Embryonic facial prominence (tissue), 1 donor: ENCODE data around the gene ALKBH4.
"Not testable (repeated sequence)": the region's sequence is repeated elsewhere in the genome, so short reads cannot be mapped to it uniquely, and the experiment has no call there.

ENCODE experiments used
- DNase-seq: peaks from one replicate; pipeline ENCODE4 v3.0.0-alpha.2; 2016; ENCODE audit errors: extremely low spot score

Gene ALKBH4

DNA sequence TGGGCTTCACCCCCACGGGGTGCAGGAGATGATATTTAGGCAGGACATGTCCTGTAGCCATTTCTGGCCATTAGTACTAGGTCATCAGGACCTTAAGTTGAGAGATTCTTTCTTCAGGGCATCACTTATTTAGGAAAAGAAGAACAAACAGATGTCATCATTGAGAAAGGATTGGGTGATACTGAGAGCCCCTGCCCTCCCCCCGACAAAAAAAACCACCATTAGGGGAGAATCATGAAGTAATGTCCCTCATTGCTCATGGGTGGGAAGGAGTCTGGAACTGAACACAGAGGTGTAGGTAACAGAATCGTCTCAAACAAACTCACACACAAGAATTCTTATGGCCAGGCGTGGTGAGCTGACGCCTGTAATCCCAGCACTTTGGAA is 37.7 kb downstream of the ALKBH4 start:
- DNase-seq: no peak

DNA sequence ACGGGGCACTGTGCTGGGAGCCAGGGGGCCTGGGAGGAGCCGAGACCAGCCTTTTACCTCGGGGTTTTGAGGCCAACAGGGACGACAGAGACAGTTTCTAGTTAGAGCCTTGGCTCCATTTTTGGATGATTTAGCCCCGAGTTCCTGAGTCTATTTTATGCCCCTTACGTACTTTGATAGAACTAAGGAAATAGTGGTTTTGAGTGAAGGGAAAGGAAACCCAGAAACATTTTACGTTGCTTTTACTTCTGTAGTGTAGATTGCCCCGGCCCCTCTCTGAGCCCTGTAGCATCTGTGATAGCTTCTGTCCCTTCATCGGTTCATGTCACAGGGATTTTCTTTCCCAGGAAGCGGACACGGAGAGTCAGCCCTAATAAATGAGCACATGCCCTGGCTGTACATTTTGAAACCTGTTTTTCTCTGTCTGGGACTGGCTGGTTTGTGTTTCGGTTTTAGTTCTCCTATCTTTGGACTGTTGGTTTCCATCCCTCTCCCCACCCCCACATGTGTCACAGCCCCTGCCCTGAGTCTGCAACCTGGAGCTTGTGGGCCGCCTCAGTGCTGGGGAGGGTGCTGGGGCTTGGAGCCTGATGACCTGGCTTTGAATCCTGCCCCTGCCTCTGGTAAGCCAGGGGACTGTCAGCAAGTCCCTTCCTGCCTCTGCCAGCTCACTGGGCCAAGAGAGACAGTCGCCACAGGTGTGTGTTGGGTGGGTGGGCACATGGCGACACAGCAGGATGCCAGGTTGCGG is 38.2 kb downstream of the ALKBH4 start:
- DNase-seq: no peak

DNA sequence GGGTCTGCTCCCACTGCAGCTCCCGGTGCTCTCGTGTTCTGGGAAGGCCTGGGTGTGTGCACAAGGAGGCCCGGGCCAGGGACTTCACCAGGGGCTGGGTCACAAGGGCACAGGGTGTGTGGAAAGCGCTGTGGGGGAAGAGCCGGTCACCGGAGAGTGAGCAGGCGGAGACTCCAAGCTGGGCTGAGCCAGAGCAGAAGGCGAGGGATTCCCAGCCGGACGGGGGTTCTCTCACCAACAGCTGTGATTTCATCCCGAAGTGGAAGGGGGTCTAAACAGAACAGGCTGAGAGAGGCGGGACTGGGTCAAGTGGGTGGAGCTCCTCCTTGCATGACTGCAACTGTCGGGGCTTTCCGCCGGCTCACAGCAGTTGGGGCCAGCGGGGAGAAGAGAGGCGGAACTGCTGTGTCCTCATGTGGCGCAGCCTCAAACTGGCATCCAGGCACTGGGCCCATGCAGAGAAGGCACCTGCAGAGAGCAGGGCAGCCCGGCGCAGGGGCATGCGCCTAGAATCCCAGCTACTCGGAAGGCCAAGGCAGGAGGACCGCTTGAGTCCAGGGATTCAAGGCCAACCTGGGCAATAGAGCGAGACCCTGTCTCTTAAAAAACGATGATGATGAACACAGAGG is 38.9 kb downstream of the ALKBH4 start:
- DNase-seq: no peak

DNA sequence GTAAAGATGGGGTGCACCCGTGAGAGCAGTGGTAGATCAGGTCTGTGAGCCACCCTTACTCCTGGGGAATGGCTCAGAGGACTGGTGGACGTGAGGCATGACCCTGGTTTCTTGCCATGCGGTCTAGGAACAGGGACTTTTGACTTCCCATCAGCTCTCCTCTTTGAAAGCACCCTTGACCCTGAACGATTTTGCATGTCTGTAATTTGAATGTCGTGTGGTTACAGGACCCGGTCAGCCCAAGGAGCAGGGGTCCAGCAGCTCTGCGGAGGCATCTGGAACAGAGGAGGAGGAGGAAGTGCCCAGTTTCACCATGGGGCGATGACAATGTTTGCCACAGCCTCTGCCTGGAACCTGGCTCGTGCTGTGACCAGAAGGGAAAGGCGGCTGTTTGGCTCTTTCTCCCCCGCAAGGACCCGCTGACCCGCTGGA is 39.9 kb downstream of the ALKBH4 start:
- no peak for DNase-seq

DNA sequence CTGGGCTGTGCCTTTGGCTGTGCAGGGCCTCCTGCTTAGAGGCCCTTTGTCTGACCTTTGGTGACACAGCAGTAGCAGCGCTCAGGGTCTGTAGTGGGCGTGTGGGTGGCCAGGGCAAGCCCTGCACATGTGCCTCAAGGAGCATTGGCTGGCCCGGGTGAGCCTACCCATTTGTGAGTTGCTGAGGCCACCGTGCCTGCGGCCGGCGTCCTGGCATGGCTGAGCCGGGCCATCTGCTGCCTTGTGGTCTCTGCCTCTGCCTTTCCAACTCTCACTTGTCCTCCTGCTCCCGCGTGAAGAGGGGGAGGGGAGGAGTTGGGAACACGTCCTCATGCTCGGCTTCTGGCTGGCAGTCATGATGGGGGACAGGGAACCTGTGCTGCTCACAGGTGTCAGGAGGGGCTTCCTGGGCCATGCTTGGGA is 40.5 kb downstream of the ALKBH4 start:
- no peak for DNase-seq

DNA sequence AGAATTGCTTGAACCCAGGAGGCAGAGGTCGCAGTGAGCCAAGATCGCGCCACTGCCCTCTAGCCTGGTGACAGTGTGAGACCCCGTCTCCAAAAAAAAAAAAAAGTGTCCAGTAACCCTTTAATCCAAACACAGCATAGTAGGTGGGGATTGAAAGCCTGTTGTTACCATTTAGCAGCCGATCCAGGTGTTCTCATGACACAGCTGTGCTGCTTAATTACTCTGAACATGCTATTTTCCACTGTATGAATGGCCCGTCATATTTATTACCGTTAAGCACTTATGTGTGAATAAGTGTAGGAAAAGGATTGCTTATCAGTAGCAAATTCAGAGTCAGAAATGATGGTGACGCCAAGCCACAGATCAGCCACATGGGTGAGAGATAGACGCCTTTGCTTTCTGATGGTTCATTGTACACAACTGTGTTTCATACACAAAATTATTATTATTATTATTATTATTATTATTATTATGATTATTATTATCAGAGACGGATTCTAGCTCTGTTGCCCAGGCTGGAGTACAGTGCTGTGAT is 42.9 kb downstream of the ALKBH4 start:
- DNase-seq: no peak

DNA sequence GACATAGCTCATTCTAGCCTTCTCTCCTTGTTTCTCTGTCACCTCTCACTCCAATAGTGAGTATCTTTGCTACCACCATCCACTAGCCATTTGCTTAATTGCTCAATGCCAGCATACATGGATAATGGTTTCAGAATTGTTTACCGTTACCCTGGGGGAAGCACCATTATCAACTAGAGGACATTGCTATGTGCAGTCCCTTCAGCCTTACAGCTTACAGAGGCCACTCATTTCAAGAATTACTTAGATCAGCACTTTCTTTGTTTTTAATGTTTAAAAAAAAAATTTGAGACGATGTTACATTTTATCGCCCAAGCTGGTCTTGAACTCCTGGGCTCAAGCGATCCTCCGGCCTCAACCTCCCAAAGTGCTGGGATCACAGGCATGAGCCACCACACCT is 46.1 kb downstream of the ALKBH4 start:
- no peak for DNase-seq

DNA sequence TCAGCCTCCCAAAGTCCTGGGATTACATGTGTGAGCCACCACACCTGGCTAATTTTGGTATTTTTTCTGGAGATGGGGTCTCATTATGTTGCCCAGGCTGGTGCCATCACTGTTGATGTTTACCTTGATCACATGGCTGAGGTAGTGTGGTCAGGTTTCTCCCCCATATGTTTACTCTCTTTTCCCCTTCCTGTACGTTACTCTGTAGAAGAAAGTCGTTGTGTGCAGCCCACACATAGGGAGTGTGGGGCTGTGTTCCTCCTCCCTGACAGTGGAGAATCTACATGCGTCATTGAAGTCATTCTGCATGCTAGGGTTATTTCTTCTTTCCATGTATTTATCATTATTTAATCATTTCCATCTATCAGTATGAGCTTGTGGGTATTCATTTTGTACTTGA is 47.6 kb downstream of the ALKBH4 start:
- no peak for DNase-seq

DNA sequence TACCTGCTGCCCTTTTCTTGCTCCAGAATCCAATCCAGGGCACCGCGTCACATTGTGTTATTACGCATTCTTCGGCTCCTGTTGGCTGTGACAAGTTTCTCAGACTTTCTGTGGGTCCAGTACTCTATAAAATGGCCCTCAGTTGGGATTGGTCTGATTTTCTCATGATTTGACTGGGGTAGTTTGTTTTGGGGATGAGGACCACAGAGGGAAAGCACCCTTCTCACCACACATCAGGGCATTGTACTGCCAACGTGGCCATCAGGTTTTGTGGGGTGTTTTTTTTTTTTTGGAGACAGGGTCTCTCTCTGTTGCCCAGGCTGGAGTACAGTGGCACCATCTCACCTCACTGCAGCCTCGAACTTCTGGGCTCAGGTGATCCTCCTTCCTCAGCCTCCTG is 48.3 kb downstream of the ALKBH4 start:
- no peak for DNase-seq

DNA sequence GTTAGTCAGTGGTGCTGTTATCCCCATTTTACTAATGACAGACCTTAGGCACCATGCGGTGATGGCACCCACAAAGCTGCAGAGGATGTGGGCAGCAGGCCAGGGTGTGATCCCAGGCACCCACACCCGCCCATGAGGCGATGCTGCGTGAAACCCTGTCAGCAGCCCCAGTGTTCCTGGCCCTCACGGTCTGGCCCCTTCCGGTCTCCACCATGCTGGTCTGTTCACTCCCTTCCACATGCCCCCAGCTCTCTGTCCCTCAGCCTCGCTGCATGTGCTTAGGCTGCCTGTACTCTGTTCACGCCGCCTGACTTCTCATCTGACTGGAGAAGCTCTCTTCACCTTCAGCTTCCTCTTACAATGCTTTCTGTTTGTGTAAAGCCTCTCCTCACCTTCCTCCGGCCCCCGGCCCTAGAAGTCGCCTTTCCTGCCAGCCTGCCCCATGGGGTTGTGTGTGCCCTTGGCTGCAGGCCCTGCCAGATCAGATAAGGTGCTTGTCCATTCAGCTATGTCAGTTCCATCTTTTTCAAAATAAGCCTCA is 48.9 kb downstream of the ALKBH4 start:
- DNase-seq: no peak

DNA sequence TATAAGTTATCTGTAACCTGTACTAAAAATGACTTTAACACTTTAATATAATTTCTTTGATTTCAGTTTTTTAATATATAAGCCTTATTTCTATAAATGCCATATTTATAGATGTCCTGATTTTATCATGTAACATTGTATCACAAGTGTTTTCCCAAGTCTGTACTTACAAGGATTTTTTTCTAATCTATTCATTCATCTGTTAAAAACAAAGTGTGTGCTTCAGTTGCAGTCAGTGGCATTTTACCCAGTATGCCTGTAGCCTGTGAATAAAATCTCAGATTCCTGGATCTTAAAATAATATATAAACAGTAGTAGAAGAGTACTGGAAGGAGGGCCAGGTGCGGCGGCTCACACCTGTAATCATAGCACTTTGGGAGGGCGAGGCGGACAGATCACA is 51.1 kb downstream of the ALKBH4 start:
- DNase-seq: no peak

DNA sequence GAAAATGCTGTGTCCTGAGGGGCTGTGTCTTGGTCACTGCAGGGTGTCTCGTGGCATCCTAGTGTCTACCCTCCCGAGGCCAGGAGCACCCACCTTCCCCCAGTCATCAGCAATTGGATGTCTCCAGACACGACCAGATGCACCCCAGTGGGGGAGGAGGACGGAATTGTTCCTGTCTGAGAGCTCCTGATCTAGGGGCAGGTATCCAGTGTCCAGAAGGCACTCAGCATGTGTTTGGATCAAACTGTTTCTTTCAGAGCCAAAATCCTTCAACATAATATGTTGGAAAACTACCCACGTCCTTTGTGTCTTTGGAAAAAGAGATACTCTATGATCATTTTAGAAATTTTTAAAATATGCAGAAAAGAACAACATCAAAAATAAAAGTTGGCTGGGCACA is 51.6 kb downstream of the ALKBH4 start:
- no peak for DNase-seq

DNA sequence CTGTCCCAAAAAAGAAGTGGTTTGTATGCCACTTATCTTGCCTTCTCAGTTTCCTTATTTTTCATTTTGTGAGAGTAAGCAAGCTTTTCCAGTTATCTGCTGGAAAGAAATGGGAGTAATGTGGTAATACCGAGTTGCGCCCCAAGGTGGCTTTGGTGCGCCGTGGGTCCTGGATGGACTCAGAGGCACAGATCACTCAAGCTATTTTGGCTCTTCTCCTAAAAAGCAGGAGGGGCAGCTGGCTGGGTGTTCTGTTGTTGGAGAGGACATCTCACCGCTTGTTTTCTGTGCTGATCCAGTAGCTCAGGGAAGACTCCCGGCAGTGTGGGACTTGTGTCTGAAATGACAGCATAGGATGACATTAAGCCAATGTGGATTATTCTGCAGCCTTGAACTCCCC is 52.1 kb downstream of the ALKBH4 start:
- DNase-seq: no peak

DNA sequence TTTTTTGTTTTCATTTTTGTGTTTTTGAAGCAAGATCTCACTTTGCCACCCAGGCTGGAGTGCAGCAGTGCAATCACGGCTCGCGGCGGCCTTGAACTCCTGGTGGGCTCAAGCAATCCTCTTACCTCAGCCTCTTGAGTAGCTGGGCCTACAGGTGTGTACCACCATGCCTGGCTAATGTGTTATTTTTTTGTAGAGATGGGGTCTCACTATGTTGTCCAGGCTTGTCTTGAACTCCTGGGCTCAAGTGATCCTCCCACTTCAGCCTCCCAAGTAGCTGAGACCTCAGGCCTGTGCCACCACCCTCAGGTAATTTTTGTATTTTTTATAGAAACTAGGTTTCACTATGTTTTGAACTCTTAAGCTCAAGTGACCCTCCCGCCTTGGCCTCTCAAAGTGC is 53.7 kb downstream of the ALKBH4 start:
- no peak for DNase-seq

DNA sequence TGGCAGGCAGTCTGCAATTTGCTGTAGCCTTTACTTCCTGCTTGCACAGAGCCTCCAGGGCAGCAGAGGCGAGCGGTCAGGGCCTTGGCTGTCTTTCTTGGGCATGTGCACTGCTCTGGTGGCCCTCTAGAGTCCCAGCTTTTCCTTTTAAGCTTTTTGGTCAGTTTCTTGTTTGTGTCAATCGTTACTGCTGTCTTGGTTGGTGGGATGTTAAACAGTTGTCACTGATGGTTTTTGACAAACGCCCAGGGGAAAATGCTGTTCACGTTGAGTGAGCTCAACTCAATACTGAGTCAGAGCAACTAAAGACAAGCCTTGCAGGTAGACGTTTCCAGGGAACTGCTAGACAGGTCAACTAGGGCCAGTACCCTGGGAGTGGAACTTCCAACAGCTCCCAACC is 54.5 kb downstream of the ALKBH4 start:
- no peak for DNase-seq

DNA sequence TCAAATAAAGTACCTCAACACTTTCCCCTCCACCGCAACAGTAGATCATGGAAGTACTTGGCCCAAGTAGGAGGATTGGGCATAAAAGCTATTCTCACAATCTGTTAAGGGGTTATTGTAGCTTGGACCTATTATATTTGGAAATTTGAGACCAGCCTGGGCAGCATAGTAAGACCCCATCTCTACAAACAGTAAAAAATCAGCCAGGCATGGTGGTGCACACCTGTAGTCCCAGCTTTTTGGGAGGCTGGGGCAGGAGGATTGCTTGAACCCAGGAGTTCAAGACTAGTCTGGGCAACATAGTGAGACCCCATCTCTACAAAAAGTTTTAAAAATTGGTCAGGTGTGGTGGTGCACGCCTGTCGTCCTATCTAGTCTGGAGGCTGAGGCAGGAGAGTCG is 55.3 kb downstream of the ALKBH4 start:
- no peak for DNase-seq

DNA sequence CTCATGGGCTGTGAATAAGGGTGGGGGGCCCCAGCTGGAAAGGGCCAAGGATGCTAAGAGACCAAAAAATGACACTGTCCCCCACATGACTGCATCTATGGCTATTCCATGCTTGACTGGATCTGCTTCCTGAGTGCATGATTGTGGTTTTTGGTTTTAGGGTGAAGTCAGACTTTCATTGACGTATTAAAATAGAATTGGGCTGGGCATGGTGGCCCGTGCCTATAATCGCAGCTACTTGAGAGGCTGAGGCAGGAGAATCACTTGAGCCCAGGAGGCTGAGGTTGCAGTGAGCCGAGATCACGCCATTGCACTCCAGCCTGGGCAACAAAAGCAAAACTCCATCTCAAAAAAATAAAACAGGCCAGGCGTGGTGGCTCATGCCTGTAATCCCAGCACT is 56.1 kb downstream of the ALKBH4 start:
- DNase-seq: not testable (repeated sequence)

DNA sequence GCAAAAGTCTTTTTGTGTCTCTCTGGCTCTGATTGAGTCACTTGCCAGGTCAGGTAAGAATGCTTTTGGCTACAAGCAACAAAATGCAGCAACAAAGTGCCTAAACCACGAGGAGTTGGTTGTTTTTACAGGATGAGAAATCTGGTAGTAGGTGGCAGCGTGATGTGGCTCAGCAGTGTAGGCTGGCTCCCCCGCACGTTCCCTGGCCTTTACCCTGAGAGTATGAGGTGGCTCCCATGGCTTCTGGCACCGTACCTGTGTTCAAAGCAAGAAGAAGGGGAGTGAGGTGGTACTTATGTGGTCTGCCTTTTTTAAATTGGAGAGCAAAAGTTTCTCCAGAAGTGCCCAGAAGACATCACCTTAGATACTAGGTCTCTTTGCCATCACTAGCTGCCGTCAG is 56.8 kb downstream of the ALKBH4 start:
- no peak for DNase-seq
